A673 (cell line): ENCODE measurements around the gene GABRR1. TPM values are rescaled to one million over a fixed set of nuclear protein-coding genes. Genes with fewer than 3 reads are reported as not detected.

Source experiments
- BruUV-seq: library from RNA; stranded (reverse); fragments of 400-500 nt; replicated peaks from 2 replicates; lab custom pipeline; 2021; lab: Mats Ljungman, UMichigan
- CTCF ChIA-PET: fragments of 300-600 bp; sonication (Branson Sonifier 250); formaldehyde crosslinking; loops from one replicate; lab custom pipeline; 2022; ENCODE audit warnings: antibody characterized with exemption; lab: Charles Lee
- POLR2A ChIA-PET: fragments of 300-600 bp; sonication (Branson Sonifier 250); formaldehyde crosslinking; loops from one replicate; lab custom pipeline; 2022; ENCODE audit warnings: antibody characterized with exemption; ENCODE audit not compliant: low non-redundant PET; lab: Charles Lee
- DNase-seq: peaks from one replicate; pipeline ENCODE4 v3.0.0-alpha.2; 2015; ENCODE audit warnings: low spot score
- H3K27ac ChIP-seq: fragments of 200-600 bp; sonication (generic); 2 replicates; pipeline ENCODE4 v1.5.1; 2016; ENCODE audit warnings: mixed run types, low read depth, mild to moderate bottlenecking, mixed read lengths, antibody characterized with exemption, low read length; ENCODE audit not compliant: poor library complexity, severe bottlenecking
- H3K27me3 ChIP-seq: fragments of 200-600 bp; sonication (generic); replicated peaks from 2 replicates; pipeline ENCODE4 v1.6.1; 2017; ENCODE audit warnings: mixed run types, low read depth, mild to moderate bottlenecking, mixed read lengths, antibody characterized with exemption, low read length; ENCODE audit not compliant: insufficient read depth, poor library complexity
- H3K36me3 ChIP-seq: fragments of 200-600 bp; sonication (generic); 2 replicates; pipeline ENCODE4 v1.6.1; 2016; ENCODE audit warnings: mixed run types, mild to moderate bottlenecking, mixed read lengths, antibody characterized with exemption, low read length; ENCODE audit not compliant: insufficient read depth, poor library complexity, severe bottlenecking
- H3K4me1 ChIP-seq: fragments of 200-600 bp; sonication (generic); 2 replicates; pipeline ENCODE4 v1.6.1; 2017; ENCODE audit warnings: mixed run types, mild to moderate bottlenecking, mixed read lengths, antibody characterized with exemption, low read length; ENCODE audit not compliant: insufficient read depth, poor library complexity, severe bottlenecking
- H3K4me3 ChIP-seq: fragments of 200-600 bp; sonication (generic); 2 replicates; pipeline ENCODE4 v1.5.1; 2016; ENCODE audit warnings: low read depth, mixed run types, mild to moderate bottlenecking, mixed read lengths, low read length; ENCODE audit not compliant: poor library complexity, severe bottlenecking
- H3K9me3 ChIP-seq: fragments of 200-600 bp; sonication (generic); 2 replicates; pipeline ENCODE4 v1.6.1; 2016; ENCODE audit warnings: mixed run types, low read depth, mild to moderate bottlenecking, mixed read lengths, antibody characterized with exemption, low read length; ENCODE audit not compliant: poor library complexity, severe bottlenecking
- CTCF ChIP-seq: fragments of 300-800, 200-600 bp; sonication (generic); conservative IDR thresholded peaks from 2 replicates; pipeline ENCODE4 v1.5.1; 2017; ENCODE audit warnings: low read depth, mild to moderate bottlenecking, antibody characterized with exemption, low read length, moderate library complexity, mixed read lengths
- EZH2 ChIP-seq: fragments of 200-600 bp; sonication (generic); IDR thresholded peaks from 2 replicates; pipeline ENCODE4 v1.6.1; 2017; ENCODE audit warnings: borderline replicate concordance, low read depth, mild to moderate bottlenecking, mixed read lengths, antibody characterized with exemption, low read length; ENCODE audit not compliant: poor library complexity, severe bottlenecking
- intact Hi-C: fragments of 100-400 bp; cut with micrococcal nuclease; formaldehyde crosslinking; loops from one replicate; pipeline ENCODE4 v1.10.0; 2022; ENCODE audit not compliant: unreplicated experiment
- total RNA-seq: library from RNA; stranded (reverse); gene quantifications from 2 replicates; pipeline ENCODE4 v1.2.3, GENCODE V29; 2021

Gene GABRR1
- total RNA-seq, 1 experiment from 2014 or later: 0.67 TPM

GRCh38 chr6:89187504-89187903 lies 29.7 kb downstream of the GABRR1 start:
- H3K27ac ChIP-seq: no peak overlapping the region
- no peaks in the 10 kb centered on the region for H3K27me3 ChIP-seq
- intact Hi-C loops: no loop called here
- H3K9me3 ChIP-seq: no peaks in the 10 kb centered on the region
- no peaks in the 10 kb centered on the region for H3K36me3 ChIP-seq
- ChIA-PET CTCF (no interaction called here), POLR2A (no interaction called here)
- TF ChIP-seq EZH2 (no peak), CTCF (no peak)
- no TSS peak for BruUV-seq
- DNase-seq: no peak
- no peaks in the 10 kb centered on the region for H3K4me1 ChIP-seq
- H3K4me3 ChIP-seq: no peak overlapping the region

- BruUV-seq: no TSS peak
- TF ChIP-seq CTCF (no peak), EZH2 (no peak)
- ChIA-PET CTCF (no interaction called here), POLR2A (no interaction called here)
- intact Hi-C loops: no loop called here
- Histone ChIP-seq H3K27me3 (no peaks in the 10 kb centered on the region), H3K4me3 (no peak overlapping the region), H3K27ac (no peak overlapping the region), H3K9me3 (no peaks in the 10 kb centered on the region), H3K36me3 (no peaks in the 10 kb centered on the region), H3K4me1 (no peaks in the 10 kb centered on the region)
- no peak for DNase-seq
Observed at GRCh38 chr6:89186762-89187161, 30.4 kb downstream of the GABRR1 start.

GRCh38 chr6:89184344-89184743 lies 32.8 kb downstream of the GABRR1 start:
- H3K9me3 ChIP-seq: no peaks in the 10 kb centered on the region
- no peak overlapping the region for H3K27ac ChIP-seq
- TF ChIP-seq CTCF: no peak
- no peak for TF ChIP-seq EZH2
- no TSS peak for BruUV-seq
- ChIA-PET CTCF (no interaction called here), POLR2A (no interaction called here)
- intact Hi-C loops: no loop called here
- no peaks in the 10 kb centered on the region for H3K27me3 ChIP-seq
- DNase-seq: no peak
- no peak overlapping the region for H3K4me3 ChIP-seq
- H3K4me1 ChIP-seq: no peaks in the 10 kb centered on the region
- H3K36me3 ChIP-seq: no peaks in the 10 kb centered on the region
